ENCODE data around the gene FBXW7. TPM values are rescaled to one million over a fixed set of nuclear protein-coding genes. Genes with fewer than 3 reads are reported as not detected.

FBXW7 gene
- total and polyA plus RNA-seq, 2 of the 13 experiments (the other 11 are each of a cell fraction or from before 2014, with no cell fraction given), result 5.0 to 40.9 TPM

DNA sequence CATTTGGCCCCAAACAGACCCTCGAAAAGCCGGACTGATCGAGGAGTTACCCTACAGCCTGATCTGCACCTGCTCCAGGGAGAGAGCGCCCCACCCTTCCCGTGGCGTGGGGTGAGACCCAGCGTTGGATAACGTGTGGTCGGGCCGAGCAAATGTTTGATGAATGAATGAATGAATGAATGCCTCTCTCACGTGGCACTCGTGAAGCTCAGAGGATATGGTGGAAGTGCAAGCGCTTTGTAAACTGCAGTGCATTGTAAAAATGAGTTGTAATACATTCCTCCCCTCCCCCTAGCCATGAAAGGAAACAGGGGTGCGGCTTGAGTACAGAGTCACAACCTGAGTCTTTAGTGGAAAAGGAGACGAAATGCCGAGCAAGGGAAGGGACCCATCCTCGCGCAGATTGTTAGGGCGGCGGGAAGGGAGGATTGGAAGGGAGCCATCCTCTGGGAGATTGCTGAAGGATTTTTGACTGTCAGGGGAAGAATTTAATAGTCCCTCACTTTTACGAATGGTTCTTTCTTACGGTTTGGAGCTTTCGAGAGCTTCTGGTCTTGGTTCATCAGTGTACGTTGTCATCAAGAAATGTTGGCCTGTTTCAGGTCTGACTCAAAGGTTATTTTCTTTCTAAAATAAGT lies 772 bp upstream of the FBXW7 start (continued):
- TF ChIP-seq PBX3 (CRISPR knock-in tag; IDR thresholded peaks at IDR 0.05; ENCODE audit: borderline replicate concordance) (no peak), DMAP1 (CRISPR knock-in tag; IDR thresholded peaks at IDR 0.05) (peak; percentile 44; the same call in 1 of the 2 replicates), NONO (IDR thresholded peaks at IDR 0.05) (no peak), NONO (CRISPR knock-in tag; conservative IDR thresholded peaks at IDR 0.05) (0 out of 2 replicates have a peak, but pooled peaks have one; percentile 20), ZNF773 (CRISPR knock-in tag; IDR thresholded peaks at IDR 0.05; ENCODE audit: borderline replicate concordance) (no peak), ZNF577 (CRISPR knock-in tag; IDR thresholded peaks at IDR 0.05; ENCODE audit: borderline replicate concordance, low read depth) (no peak), ZNF598 (CRISPR knock-in tag; IDR thresholded peaks at IDR 0.05; ENCODE audit: borderline replicate concordance) (0 out of 2 replicates have a peak, but pooled peaks have one; percentile 18), ZNF430 (CRISPR knock-in tag; IDR thresholded peaks at IDR 0.05) (0 out of 2 replicates have a peak, but pooled peaks have one; percentile 1), FOXA1 (IDR thresholded peaks at IDR 0.05) (no peak), FOXA1 (CRISPR knock-in tag; IDR thresholded peaks at IDR 0.05) (0 out of 2 replicates have a peak, but pooled peaks have one; percentile 14), MTA1 (CRISPR knock-in tag; IDR thresholded peaks at IDR 0.05; ENCODE audit: borderline replicate concordance) (peak; percentile 17; the same call in 1 of the 2 replicates), NAIF1 (CRISPR knock-in tag; IDR thresholded peaks at IDR 0.05; ENCODE audit: borderline replicate concordance) (no peak), ZNF709 (CRISPR knock-in tag; IDR thresholded peaks at IDR 0.05) (0 out of 2 replicates have a peak, but pooled peaks have one; percentile 2), ZNF3 (CRISPR knock-in tag; IDR thresholded peaks at IDR 0.05) (peak; percentile 67; the same call in 1 of the 2 replicates), GLI4 (CRISPR knock-in tag; IDR thresholded peaks at IDR 0.05; ENCODE audit: borderline replicate concordance) (no peak), ZNF136 (CRISPR knock-in tag; IDR thresholded peaks at IDR 0.05; ENCODE audit: low read depth) (no peak), NR2C2 (CRISPR knock-in tag; IDR thresholded peaks at IDR 0.05; ENCODE audit: borderline replicate concordance) (0 out of 2 replicates have a peak, but pooled peaks have one; percentile 1), ZNF674 (CRISPR knock-in tag; IDR thresholded peaks at IDR 0.05; ENCODE audit: low read depth) (no peak), ZNF275 (CRISPR knock-in tag; IDR thresholded peaks at IDR 0.05; ENCODE audit: borderline replicate concordance) (no peak), ATF7-NPFF (CRISPR knock-in tag; IDR thresholded peaks at IDR 0.05; ENCODE audit: low read depth) (no peak), ZSCAN29 (CRISPR knock-in tag; conservative IDR thresholded peaks at IDR 0.05) (peak; percentile 13; the same call in 1 of the 2 replicates), SNAPC2 (CRISPR knock-in tag; IDR thresholded peaks at IDR 0.05) (0 out of 2 replicates have a peak, but pooled peaks have one; percentile 65), ZNF33A (CRISPR knock-in tag; IDR thresholded peaks at IDR 0.05; ENCODE audit: borderline replicate concordance) (no peak), ZNF160 (CRISPR knock-in tag; IDR thresholded peaks at IDR 0.05) (no peak)
- TF ChIP-seq, protein P1, sequence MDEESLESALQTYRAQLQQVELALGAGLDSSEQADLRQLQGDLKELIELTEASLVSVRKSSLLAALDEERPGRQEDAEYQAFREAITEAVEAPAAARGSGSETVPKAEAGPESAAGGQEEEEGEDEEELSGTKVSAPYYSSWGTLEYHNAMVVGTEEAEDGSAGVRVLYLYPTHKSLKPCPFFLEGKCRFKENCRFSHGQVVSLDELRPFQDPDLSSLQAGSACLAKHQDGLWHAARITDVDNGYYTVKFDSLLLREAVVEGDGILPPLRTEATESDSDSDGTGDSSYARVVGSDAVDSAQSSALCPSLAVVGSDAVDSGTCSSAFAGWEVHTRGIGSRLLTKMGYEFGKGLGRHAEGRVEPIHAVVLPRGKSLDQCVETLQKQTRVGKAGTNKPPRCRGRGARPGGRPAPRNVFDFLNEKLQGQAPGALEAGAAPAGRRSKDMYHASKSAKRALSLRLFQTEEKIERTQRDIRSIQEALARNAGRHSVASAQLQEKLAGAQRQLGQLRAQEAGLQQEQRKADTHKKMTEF (CRISPR knock-in tag; IDR thresholded peaks at IDR 0.05), result 0 out of 2 replicates have a peak, but pooled peaks have one; percentile 5

Data from HepG2 (cell line).